Right lobe of liver (tissue), 6 donors: ENCODE data around the gene SAP30L. TPM values are rescaled to one million over a fixed set of nuclear protein-coding genes. Genes with fewer than 3 reads are reported as not detected.

ENCODE experiments used
- ATAC-seq, 4 donors: fragments of 200-7000 bp; cut with Tn5 transposase; one replicate each; pipeline ENCODE4 v1.9.1; 2020; ENCODE audit warnings: mild to moderate bottlenecking in 4 of 4, moderate library complexity in 4 of 4
- DNase-seq, 3 donors: peaks; one replicate each; pipeline ENCODE4 v3.0.0-alpha.2; 2020
- H3K27ac ChIP-seq, 3 donors: fragments of 200-600 bp; one replicate each; pipeline ENCODE4 v1.8.0; 2022
- H3K27me3 ChIP-seq, 2 donors: fragments of 200-600 bp; one replicate each; pipeline ENCODE4 v1.8.0; 2022
- H3K36me3 ChIP-seq, 4 donors: fragments of 200-600 bp; sonication (generic) in 1 of 4; one replicate each; pipeline versions ENCODE4 v1.5.1 to v1.8.0; 2017 to 2022; ENCODE audit warnings: control low read depth in 1 of 4
- H3K4me1 ChIP-seq, 4 donors: fragments of 200-600 bp; sonication (generic) in 1 of 4; one replicate each; pipeline versions ENCODE4 v1.5.1 to v1.8.0; 2017 to 2022; ENCODE audit warnings: control low read depth in 1 of 4
- H3K4me3 ChIP-seq, 3 donors: fragments of 200-600 bp; one replicate each; pipeline ENCODE4 v1.8.0; 2022
- H3K9me3 ChIP-seq, 4 donors: fragments of 200-600 bp; sonication (generic) in 1 of 4; one replicate each; pipeline versions ENCODE4 v1.5.1 to v1.8.0; 2017 to 2022; ENCODE audit warnings: control low read depth in 1 of 4
- CTCF ChIP-seq, 4 donors: fragments of 200-600 bp in 3 of 4; fragments of 450-650 bp in 1 of 4; IDR thresholded peaks; one replicate each; pipeline versions ENCODE4 v1.5.1 to v1.8.0; 2016 to 2022; ENCODE audit warnings: antibody characterized with exemption in 4 of 4, mild to moderate bottlenecking in 2 of 4
- POLR2A ChIP-seq: fragments of 450-650 bp; IDR thresholded peaks from one replicate; pipeline ENCODE4 v1.6.1; 2017; ENCODE audit warnings: antibody characterized with exemption, mild to moderate bottlenecking
- WGBS: methylation state at CpG from one replicate; pipeline ENCODE4 v1.1.6; 2018; ENCODE audit warnings: low coverage, low lambda C conversion rate; ENCODE audit not compliant: insufficient coverage; ENCODE audit errors: missing lambda C conversion rate; 5-methylcytosine and 5-hydroxymethylcytosine counted together
- intact Hi-C, 2 donors: fragments of 100-400 bp; cut with DNase I; formaldehyde crosslinking; loops; one replicate each; pipeline versions ENCODE4 v1.11.2 to v1.14.1; 2022
- total RNA-seq, 6 experiments: library from RNA; depleted of rRNA in 2 of 6; stranded (reverse); fragments of >200 nt in 2 of 6; fragmentation: NEBNext Ultra II Directional in 3 of 6; extraction: Animal tissue kit (Norgen Biotek cat#: 25700) in 3 of 6; gene quantifications; one replicate each; pipeline versions ENCODE4 v1.1.0 to v1.2.4, GENCODE V29; 2016 to 2023
- donor health status: DM: no; HTN: yes; CAD: no.
- donor health status: DM: no; HTN: no; CAD: no.
- donor health status: DM: no; HTN: no; CAD: no.
- donor health status: DM: no; HTN: yes; CAD: no.
- donor health status: DM: no; HTN: yes; CAD: no.

Gene SAP30L
- total RNA-seq, 6 experiments from 2014 or later = 9.7 to 24.9 (median 20.1) TPM

DNA sequence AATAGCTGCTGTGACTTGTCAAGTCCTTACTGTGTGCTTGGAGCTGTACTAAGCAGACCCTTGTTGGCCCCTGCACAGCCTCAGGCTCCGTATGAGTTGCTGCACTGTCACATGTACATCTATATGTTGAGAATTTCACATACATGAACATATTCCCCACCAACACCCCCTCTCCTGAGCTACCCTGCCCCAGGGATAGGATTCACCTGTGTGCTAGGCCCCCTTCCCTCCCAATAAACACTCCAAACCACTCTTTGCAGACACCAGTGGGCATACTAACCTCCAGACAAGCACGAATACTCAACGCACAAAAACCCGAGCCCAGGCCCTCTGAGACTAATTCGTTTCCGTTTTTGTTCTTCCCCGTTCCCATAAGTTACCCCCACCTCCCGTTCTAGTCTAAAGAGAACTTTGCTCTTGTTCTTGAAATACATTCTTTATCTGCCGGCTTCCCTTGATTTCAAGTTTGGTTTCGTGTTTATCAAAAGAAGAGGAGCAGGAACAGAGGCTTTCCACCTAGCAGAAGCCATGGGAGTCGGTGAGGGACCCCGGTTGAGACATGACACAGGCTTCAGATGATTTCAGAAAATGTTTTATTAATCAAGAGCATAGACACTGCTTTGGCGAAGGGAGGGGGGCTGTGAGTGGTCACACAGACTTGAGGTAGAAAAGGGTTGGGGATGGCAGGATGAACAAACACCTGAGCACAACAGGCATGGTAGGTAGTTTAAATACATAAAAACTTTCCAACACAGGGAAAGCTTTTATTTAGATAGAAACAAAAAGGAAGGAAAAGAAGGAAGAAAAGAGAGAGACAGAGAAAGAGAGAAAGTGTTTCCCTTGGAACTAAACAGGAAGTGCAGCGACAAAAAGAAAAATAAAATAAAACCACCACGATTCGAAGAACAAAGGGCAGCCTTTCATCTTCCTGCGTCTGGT is 28.9 kb downstream of the SAP30L start:
- no peaks in the 10 kb centered on the region for H3K9me3 ChIP-seq
- no peak overlapping the region for H3K4me3 ChIP-seq
- WGBS = 15% methylated on average over 17 of the region's 17 CpGs
- TF ChIP-seq POLR2A = no peak
- TF ChIP-seq CTCF (IDR thresholded peaks at IDR 0.05) = no peak
- H3K36me3 ChIP-seq = no peaks in the 10 kb centered on the region
- DNase-seq = no peak
- intact Hi-C loops = loop anchor here in 1 of 2 donors (10.0 kb wide), 1 partner anchor 150 kb away; no protein-coding TSS in a partner anchor
- H3K27ac ChIP-seq = no peak overlapping the region
- peaks cover 36 to 61% of the 10 kb centered on the region in 2 donors for H3K27me3 ChIP-seq
- ATAC-seq = no peak
- peaks cover 0 to 21% (median 0%) of the 10 kb centered on the region in 4 donors for H3K4me1 ChIP-seq

DNA sequence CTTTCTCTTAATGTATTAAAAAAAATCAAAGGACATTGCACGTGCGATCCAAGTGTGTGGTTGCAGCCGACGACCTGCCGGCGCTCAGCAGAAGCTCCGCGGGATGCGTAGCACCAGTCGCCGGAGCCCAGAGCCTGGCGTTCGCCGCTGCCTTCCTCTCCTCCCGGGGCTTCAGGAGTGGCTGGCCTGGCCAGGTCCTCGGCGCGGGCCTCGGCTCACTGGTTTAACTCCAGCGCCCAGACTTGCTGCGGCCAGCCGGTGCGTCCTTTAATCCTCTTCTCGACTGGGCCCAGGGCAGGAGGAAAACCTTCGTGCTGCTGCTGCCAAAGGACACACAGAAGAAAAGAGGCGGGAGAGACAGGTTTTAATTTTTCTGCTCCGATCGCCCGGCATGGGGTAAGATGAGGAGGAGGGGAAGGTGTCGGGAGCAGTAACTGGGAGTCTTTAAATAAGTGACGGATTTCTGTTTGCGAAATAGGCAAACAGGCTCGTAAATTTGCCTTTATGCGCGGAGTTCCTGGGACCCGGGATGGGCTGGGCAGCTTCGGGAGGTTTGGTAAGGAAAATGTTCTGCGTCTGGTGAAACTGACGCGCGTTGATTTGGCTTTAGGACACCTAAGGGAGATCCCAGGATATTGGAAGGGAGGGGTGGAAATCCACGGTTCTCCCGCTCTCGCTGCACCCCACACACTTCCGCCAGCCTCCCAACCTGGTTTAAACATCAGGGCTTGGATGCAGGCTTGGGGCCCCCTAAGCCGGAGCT is 30.0 kb downstream of the SAP30L start:
- Histone ChIP-seq H3K36me3 (no peaks in the 10 kb centered on the region), H3K4me1 (peaks cover 0 to 21% (median 0%) of the 10 kb centered on the region in 4 donors), H3K9me3 (no peaks in the 10 kb centered on the region), H3K4me3 (no peak overlapping the region), H3K27me3 (peaks cover 36 to 69% of the 10 kb centered on the region in 2 donors), H3K27ac (no peak overlapping the region)
- ATAC-seq = peak in 1 of 4 donors; percentile 24
- intact Hi-C loops = loop anchor here in 1 of 2 donors (10.0 kb wide), 1 partner anchor 149 kb away; no protein-coding TSS in a partner anchor
- DNase-seq = no peak
- TF ChIP-seq CTCF (IDR thresholded peaks at IDR 0.05) (no peak), POLR2A (no peak)
- WGBS = 5% methylated on average over 34 of the region's 46 CpGs

DNA sequence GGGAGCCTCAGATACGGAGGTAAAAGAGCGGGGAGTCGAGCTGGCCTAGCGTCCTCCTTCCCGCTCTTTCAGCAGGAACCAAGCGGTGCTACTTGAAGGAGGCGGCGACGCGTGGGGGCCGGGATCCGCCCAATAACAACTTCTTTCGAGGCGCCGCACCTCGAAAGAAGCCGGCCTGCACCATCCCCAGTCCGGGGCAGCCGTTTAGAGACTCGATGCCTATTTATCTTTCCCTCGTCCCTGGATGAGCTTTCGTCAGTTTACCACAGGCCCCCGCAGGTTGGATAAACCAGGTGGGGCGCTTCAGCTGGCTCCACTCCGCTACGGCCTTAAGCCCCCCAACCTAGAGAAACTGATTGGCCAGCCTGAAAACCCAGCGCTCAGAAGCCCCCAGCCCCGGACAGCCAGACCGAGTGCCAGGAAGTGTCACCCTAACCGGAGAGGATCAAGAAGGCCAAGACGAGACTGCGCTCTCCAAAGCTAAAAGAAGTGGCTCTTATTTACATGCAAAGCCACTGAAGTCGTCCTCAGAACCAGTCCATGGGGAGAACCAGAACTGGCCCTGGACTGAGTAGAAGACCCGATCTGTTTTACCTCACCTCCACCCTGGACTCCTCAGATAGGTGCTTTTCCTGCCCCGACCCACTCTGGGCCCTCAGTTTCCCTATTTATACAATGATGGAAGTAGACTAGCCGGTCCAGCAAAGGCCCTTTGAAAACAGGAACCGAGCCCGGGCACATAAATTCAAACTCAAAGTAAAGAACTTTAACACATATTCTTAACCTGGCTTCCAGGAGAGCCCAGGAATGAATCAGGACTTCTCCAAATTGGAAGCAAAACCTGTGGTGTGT is 30.8 kb downstream of the SAP30L start:
- DNase-seq = no peak
- peaks cover 39 to 77% of the 10 kb centered on the region in 2 donors for H3K27me3 ChIP-seq
- no peak for TF ChIP-seq POLR2A
- no peak for TF ChIP-seq CTCF (IDR thresholded peaks at IDR 0.05)
- WGBS = 11% methylated on average over 20 of the region's 38 CpGs
- no peaks in the 10 kb centered on the region for H3K9me3 ChIP-seq
- H3K4me1 ChIP-seq = peaks cover 0 to 21% (median 0%) of the 10 kb centered on the region in 4 donors
- intact Hi-C loops = loop anchor here in 1 of 2 donors (10.0 kb wide), 1 partner anchor 148 kb away; no protein-coding TSS in a partner anchor
- no peak overlapping the region for H3K27ac ChIP-seq
- H3K36me3 ChIP-seq = no peaks in the 10 kb centered on the region
- no peak overlapping the region for H3K4me3 ChIP-seq
- no peak for ATAC-seq
